Tibial artery (tissue), 4 donors: ENCODE measurements around the gene ANKRD11.

Experiments
- DNase-seq, 2 donors: peaks; one replicate each; pipeline ENCODE4 v3.0.0-alpha.2; 2019
- H3K27ac ChIP-seq, 2 donors: fragments of 200-600 bp; sonication (generic) in 1 of 2; 1 replicate in 1 of 2; 2 replicates in 1 of 2; pipeline ENCODE4 v1.5.1; 2018 to 2019; ENCODE audit warnings: mild to moderate bottlenecking in 1 of 2
- H3K27me3 ChIP-seq, 2 donors: fragments of 200-600 bp; sonication (generic) in 1 of 2; one replicate each; pipeline versions ENCODE4 v1.5.1 to v1.6.0; 2016 to 2019
- H3K36me3 ChIP-seq, 3 donors: fragments of 200-600 bp; sonication (generic) in 2 of 3; one replicate each; pipeline ENCODE4 v1.5.1; 2016 to 2019; ENCODE audit warnings: mild to moderate bottlenecking in 2 of 3
- H3K4me1 ChIP-seq, 4 donors: fragments of 200-600 bp; sonication (generic) in 2 of 4; 1 replicate in 3 of 4; 2 replicates in 1 of 4; pipeline ENCODE4 v1.5.1; 2016 to 2019
- H3K4me3 ChIP-seq, 2 donors: fragments of 200-600 bp; sonication (generic) in 1 of 2; 1 replicate in 1 of 2; 2 replicates in 1 of 2; pipeline ENCODE4 v1.5.1; 2018 to 2019; ENCODE audit warnings: mild to moderate bottlenecking in 2 of 2
- H3K9me3 ChIP-seq, 3 donors: fragments of 200-600 bp; sonication (generic) in 1 of 3; one replicate each; pipeline ENCODE4 v1.5.1; 2016 to 2019
- intact Hi-C: fragments of 100-400 bp; cut with DNase I; formaldehyde crosslinking; loops from one replicate; pipeline ENCODE4 v1.15.0; 2023; ENCODE audit warnings: low total_unique reads
- TF ChIP-seq, protein P1 (sequence below), 2 experiments: fragments of 200-600 bp in 1 of 2; fragments of 450-650 bp in 1 of 2; IDR thresholded peaks; one replicate each; pipeline ENCODE4 v1.5.1; 2017 to 2019; ENCODE audit warnings: antibody characterized with exemption in 2 of 2, mild to moderate bottlenecking in 1 of 2, moderate library complexity in 1 of 2

Gene ANKRD11

DNA sequence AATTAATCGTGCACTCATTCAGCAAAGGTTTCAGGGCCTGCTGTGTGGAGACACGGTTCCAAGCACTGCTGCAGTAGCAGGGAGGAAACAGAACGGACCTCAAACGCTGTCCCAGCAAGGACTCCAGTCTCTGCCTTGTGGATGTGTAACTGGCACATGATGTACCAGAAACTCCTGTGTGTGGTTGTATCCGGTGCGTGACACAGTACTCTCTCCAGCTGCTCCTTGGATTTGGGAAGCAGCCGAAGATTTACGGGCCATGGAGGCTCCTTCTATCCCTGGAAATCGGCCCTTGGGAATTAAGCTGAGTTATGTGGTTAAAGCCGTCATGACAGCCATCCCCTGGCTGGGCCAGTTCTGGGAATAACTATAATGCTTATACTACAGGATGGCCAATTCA is 8.5 kb upstream of the ANKRD11 start:
- Histone ChIP-seq H3K4me3 (no peak overlapping the region), H3K27me3 (no peaks in the 10 kb centered on the region), H3K4me1 (no peaks in the 10 kb centered on the region), H3K9me3 (no peaks in the 10 kb centered on the region), H3K27ac (no peak overlapping the region), H3K36me3 (peaks cover 0 to 4% (median 0%) of the 10 kb centered on the region in 3 donors)
- intact Hi-C loops = no loop called here
- no peak for DNase-seq
- TF ChIP-seq, protein P1, sequence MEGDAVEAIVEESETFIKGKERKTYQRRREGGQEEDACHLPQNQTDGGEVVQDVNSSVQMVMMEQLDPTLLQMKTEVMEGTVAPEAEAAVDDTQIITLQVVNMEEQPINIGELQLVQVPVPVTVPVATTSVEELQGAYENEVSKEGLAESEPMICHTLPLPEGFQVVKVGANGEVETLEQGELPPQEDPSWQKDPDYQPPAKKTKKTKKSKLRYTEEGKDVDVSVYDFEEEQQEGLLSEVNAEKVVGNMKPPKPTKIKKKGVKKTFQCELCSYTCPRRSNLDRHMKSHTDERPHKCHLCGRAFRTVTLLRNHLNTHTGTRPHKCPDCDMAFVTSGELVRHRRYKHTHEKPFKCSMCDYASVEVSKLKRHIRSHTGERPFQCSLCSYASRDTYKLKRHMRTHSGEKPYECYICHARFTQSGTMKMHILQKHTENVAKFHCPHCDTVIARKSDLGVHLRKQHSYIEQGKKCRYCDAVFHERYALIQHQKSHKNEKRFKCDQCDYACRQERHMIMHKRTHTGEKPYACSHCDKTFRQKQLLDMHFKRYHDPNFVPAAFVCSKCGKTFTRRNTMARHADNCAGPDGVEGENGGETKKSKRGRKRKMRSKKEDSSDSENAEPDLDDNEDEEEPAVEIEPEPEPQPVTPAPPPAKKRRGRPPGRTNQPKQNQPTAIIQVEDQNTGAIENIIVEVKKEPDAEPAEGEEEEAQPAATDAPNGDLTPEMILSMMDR (IDR thresholded peaks at IDR 0.05) = no peak

DNA sequence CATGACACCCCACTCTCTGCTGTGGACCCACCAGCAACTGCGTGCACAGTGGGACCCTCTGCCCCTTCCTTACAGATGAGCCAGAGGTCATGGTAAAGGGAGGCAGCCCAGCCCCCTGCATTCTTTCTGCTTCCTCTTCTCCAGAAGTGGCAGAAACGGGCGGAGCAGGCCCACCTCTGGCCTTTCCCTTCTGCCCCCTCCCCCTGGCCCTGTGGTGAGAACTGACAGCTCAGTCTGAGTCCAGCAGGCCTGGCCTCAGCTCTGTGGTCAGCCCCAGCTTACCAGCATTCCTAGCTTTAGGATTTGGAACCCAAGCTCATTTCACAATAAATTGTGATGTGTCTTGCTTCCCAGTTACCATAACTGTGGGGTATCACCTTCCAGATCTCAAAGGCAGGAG is 4.8 kb upstream of the ANKRD11 start:
- H3K36me3 ChIP-seq = peaks cover 0 to 4% (median 0%) of the 10 kb centered on the region in 3 donors
- TF ChIP-seq, protein P1 (IDR thresholded peaks at IDR 0.05) = no peak
- intact Hi-C loops = no loop called here

GRCh38 chr16:89493776-89494175 is 3.4 kb upstream of the ANKRD11 start:
- Histone ChIP-seq H3K27ac (no peak overlapping the region), H3K9me3 (no peaks in the 10 kb centered on the region), H3K4me3 (no peak overlapping the region), H3K27me3 (no peaks in the 10 kb centered on the region), H3K4me1 (peaks cover 0 to 18% (median 13%) of the 10 kb centered on the region in 4 donors), H3K36me3 (peaks cover 0 to 3% (median 0%) of the 10 kb centered on the region in 3 donors)
- intact Hi-C loops = no loop called here
- TF ChIP-seq, protein P1 (IDR thresholded peaks at IDR 0.05) = no peak
- no peak for DNase-seq

More for the DNA sequence above, 4.8 kb upstream of the ANKRD11 start:
- Histone ChIP-seq H3K27ac (no peak overlapping the region), H3K4me1 (peaks cover 0 to 16% (median 10%) of the 10 kb centered on the region in 4 donors), H3K4me3 (no peak overlapping the region), H3K27me3 (no peaks in the 10 kb centered on the region), H3K9me3 (no peaks in the 10 kb centered on the region)
- DNase-seq = no peak

DNA sequence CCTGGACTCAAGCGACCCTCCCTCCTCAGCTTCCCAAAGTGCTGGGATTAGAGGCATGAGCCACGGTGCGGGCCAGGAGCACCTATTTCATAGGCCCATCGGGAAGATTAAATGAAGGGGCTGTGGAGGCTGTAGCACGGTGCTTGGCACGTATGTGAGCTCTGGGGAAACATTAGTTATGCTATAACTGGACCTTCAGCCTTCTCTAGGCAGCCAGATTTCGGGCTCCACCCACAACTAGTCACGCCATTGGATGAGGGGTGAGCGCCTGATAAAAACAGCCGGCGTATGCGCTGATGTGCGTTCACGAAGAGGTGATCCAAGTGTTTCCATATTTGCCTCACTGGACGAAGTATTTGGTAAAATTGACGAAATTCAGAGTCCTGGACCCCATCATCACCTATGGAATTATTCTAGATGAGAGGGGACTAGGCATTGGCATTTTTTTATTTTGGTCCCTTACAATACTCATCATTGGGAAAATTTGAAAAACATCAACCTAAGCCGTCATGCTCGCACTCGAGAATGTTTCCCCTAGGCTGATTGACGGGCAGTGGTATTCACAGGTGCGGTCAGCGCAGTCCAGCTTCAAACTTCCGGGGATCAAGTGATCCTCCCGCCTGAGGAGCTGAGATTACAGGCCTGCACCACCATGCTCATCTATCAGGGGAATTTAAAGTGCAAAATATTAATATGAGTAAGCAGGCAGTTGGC is 1.8 kb upstream of the ANKRD11 start:
- Histone ChIP-seq H3K27me3 (no peaks in the 10 kb centered on the region), H3K4me1 (peaks cover 0 to 35% (median 28%) of the 10 kb centered on the region in 4 donors), H3K4me3 (peak overlapping the region; percentile 80 to 100), H3K9me3 (no peaks in the 10 kb centered on the region), H3K36me3 (no peaks in the 10 kb centered on the region), H3K27ac (peak overlapping the region; percentile 93 to 94)
- TF ChIP-seq, protein P1 (IDR thresholded peaks at IDR 0.05) = no peak
- DNase-seq = no peak
- intact Hi-C loops = no loop called here

- no peaks in the 10 kb centered on the region for H3K36me3 ChIP-seq
- TF ChIP-seq, protein P1 (IDR thresholded peaks at IDR 0.05) = no peak
- H3K4me1 ChIP-seq = peaks cover 0 to 42% (median 28%) of the 10 kb centered on the region in 4 donors
- no peaks in the 10 kb centered on the region for H3K27me3 ChIP-seq
- H3K27ac ChIP-seq = peak overlapping the region; percentile 93 to 94
- intact Hi-C loops = no loop called here
- peak overlapping the region; percentile 80 to 100 for H3K4me3 ChIP-seq
- H3K9me3 ChIP-seq = no peaks in the 10 kb centered on the region
- DNase-seq = no peak
These were observed 993 bp upstream of the ANKRD11 start for GRCh38 chr16:89491238-89491869.
